HG03354 (cell line): ENCODE data around the gene NTN5.

Experiments
- ATAC-seq: cut with Tn5 transposase; IDR thresholded peaks from one replicate; pipeline ENCODE4 v1.9.1; 2021; ENCODE audit warnings: mild to moderate bottlenecking; ENCODE audit not compliant: unreplicated experiment, poor library complexity, severe bottlenecking

The NTN5 gene

GRCh38 chr19:48618916-48619691 is 53.7 kb downstream of the NTN5 start, which contains the start of the genes RPL18 and SPHK2:
Gene RPL18 (minus strand): TSS chr19:48619178. CDS start chr19:48619143, 35 bp downstream.
Gene SPHK2 (plus strand): TSS chr19:48619506. CDS start chr19:48620515, 1,009 bp downstream.
- peak; percentile 84 for ATAC-seq

- no peak for ATAC-seq
Measured at GRCh38 chr19:48618278-48618915, 54.4 kb downstream of the NTN5 start.

- ATAC-seq, result no peak
Measured at GRCh38 chr19:48617146-48617937, 55.5 kb downstream of the NTN5 start.

- no peak for ATAC-seq
Measured at GRCh38 chr19:48616491-48617056, 56.2 kb downstream of the NTN5 start.

GRCh38 chr19:48616041-48616436 is 56.8 kb downstream of the NTN5 start:
- no peak for ATAC-seq

GRCh38 chr19:48615231-48616040 is 57.4 kb downstream of the NTN5 start:
- ATAC-seq, result no peak

- no peak for ATAC-seq
Measured at GRCh38 chr19:48614436-48615230, 58.2 kb downstream of the NTN5 start, which contains the start of gene FAM83E. Gene FAM83E (minus strand): TSS chr19:48615076. CDS start chr19:48613372, 1,704 bp downstream.

GRCh38 chr19:48613852-48614435 is 58.9 kb downstream of the NTN5 start:
- no peak for ATAC-seq

- ATAC-seq, result no peak
Measured at GRCh38 chr19:48613024-48613851, 59.6 kb downstream of the NTN5 start.

GRCh38 chr19:48611872-48612271 is 60.9 kb downstream of the NTN5 start:
- ATAC-seq, result no peak
